ENCODE data around the gene BMPER.

- TF ChIP-seq, protein P1, sequence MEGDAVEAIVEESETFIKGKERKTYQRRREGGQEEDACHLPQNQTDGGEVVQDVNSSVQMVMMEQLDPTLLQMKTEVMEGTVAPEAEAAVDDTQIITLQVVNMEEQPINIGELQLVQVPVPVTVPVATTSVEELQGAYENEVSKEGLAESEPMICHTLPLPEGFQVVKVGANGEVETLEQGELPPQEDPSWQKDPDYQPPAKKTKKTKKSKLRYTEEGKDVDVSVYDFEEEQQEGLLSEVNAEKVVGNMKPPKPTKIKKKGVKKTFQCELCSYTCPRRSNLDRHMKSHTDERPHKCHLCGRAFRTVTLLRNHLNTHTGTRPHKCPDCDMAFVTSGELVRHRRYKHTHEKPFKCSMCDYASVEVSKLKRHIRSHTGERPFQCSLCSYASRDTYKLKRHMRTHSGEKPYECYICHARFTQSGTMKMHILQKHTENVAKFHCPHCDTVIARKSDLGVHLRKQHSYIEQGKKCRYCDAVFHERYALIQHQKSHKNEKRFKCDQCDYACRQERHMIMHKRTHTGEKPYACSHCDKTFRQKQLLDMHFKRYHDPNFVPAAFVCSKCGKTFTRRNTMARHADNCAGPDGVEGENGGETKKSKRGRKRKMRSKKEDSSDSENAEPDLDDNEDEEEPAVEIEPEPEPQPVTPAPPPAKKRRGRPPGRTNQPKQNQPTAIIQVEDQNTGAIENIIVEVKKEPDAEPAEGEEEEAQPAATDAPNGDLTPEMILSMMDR (IDR thresholded peaks at IDR 0.05): no peak
- no peak for TF ChIP-seq POLR2A (IDR thresholded peaks at IDR 0.05)
Observed at GRCh38 chr7:34123316-34123715, 218.0 kb downstream of the BMPER start.

All from testis (tissue), 2 donors.